GM23248 (cell line): ENCODE results near the gene CTH.

Experiments used
- EZH2 ChIP-seq: fragments of 200-600 bp; sonication (generic); IDR thresholded peaks from 2 replicates; pipeline ENCODE4 v1.6.1; 2018; ENCODE audit warnings: antibody characterized with exemption, mild to moderate bottlenecking; ENCODE audit not compliant: insufficient read depth, poor library complexity, severe bottlenecking
- EZH2phosphoT487 ChIP-seq: fragments of 200-600 bp; sonication (generic); IDR thresholded peaks from 2 replicates; pipeline ENCODE4 v1.6.1; 2018; ENCODE audit warnings: antibody characterized with exemption, moderate library complexity, mild to moderate bottlenecking, low read depth; ENCODE audit not compliant: insufficient read depth

DNA sequence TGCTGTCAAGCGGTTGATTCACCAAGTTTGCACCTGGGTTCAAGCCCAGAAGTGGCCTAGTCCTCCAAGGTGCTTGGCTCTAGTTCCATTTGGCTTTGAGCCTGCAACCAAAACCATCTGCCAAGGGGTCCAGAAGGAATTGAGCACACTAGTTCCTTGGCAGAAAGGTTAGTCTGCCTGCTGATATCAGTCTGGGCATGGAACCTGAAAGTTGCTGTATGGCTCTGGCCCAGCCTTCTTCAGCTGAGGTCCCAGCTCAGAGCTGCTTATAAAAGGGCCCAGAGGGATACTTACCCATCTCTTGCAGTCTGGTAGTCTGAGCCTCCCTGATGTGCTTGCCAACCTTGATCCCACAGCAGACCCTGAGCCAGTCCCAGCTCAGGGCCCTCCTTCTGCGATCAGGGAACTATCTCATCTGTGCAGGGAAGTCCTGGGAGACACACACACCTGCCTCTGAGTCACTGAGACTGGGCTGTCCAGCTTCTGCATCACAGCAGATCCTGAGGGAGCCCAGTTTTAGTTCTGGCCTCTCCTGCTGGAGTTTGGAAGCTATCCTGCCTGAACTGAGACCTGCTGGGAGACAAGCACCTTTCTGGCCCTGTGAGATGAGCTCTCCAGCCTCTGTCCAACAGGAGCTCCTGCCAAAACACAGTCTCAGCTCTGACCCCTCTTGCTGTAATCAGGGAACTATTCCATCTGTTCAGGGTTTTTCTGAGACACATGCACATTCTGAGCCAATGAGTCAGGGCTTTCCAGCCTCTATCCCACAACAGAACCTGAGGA, 75.8 kb downstream of the CTH start:
- TF ChIP-seq EZH2 (no peak), EZH2phosphoT487 (no peak)
